ENCODE measurements around the gene PTPRD.
A peak's percentile ranks its signal among the peaks of the same experiment; 100 is the strongest.
"Not testable (repeated sequence)": the region's sequence is repeated elsewhere in the genome, so short reads cannot be mapped to it uniquely, and the experiment has no call there.

The PTPRD gene

GRCh38 chr9:9949368-9949767, 663.4 kb downstream of the PTPRD start:
- DNase-seq (ENCODE audit: low spot score), result no peak

GRCh38 chr9:9945966-9946365, 666.8 kb downstream of the PTPRD start:
- TF ChIP-seq, protein P1, sequence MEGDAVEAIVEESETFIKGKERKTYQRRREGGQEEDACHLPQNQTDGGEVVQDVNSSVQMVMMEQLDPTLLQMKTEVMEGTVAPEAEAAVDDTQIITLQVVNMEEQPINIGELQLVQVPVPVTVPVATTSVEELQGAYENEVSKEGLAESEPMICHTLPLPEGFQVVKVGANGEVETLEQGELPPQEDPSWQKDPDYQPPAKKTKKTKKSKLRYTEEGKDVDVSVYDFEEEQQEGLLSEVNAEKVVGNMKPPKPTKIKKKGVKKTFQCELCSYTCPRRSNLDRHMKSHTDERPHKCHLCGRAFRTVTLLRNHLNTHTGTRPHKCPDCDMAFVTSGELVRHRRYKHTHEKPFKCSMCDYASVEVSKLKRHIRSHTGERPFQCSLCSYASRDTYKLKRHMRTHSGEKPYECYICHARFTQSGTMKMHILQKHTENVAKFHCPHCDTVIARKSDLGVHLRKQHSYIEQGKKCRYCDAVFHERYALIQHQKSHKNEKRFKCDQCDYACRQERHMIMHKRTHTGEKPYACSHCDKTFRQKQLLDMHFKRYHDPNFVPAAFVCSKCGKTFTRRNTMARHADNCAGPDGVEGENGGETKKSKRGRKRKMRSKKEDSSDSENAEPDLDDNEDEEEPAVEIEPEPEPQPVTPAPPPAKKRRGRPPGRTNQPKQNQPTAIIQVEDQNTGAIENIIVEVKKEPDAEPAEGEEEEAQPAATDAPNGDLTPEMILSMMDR (IDR thresholded peaks at IDR 0.05; ENCODE audit: extremely low read depth, missing control alignments), result no peak
- no peak for DNase-seq (ENCODE audit: low spot score)

More at GRCh38 chr9:9949368-9949767, 663.4 kb downstream of the PTPRD start:
- TF ChIP-seq, protein P1 (IDR thresholded peaks at IDR 0.05; ENCODE audit: extremely low read depth, missing control alignments), result no peak

DNA sequence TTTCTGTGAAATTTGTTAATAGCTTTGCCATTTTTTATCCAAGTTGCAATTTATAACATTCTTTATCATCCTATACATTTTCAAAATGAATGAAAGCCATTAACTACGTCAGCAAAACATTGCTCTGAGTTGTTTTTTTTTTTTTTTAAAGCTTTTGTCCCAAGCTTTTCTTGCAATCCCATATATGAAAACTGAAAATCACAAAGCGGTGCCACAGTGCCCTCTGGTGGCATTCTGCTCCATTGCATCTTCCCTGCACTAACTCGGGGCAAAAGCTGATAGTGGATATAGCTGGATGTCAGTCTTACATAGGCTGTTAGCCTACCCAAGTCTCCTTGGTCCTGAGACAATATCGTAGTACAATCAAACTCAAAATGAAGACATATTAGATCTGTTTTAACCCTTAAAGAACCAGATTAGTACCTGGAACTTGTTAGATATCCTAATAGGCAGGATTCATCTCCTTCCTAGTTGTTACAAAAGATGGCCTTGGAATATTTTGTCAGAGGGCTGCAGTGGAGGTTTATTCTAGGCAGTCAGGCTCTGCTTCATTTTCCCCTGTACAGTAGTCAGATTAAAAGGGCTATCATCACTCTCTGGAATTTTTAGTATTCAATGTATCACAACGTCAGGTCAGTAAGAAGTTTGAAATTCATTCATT, 669.9 kb downstream of the PTPRD start:
- TF ChIP-seq, protein P1 (IDR thresholded peaks at IDR 0.05; ENCODE audit: extremely low read depth, missing control alignments), result peak; percentile 92
- DNase-seq (ENCODE audit: low spot score), result peak; percentile 51

GRCh38 chr9:9938432-9938831, 674.4 kb downstream of the PTPRD start:
- no peak for DNase-seq (ENCODE audit: low spot score)
- TF ChIP-seq, protein P1 (IDR thresholded peaks at IDR 0.05; ENCODE audit: extremely low read depth, missing control alignments), result no peak

DNA sequence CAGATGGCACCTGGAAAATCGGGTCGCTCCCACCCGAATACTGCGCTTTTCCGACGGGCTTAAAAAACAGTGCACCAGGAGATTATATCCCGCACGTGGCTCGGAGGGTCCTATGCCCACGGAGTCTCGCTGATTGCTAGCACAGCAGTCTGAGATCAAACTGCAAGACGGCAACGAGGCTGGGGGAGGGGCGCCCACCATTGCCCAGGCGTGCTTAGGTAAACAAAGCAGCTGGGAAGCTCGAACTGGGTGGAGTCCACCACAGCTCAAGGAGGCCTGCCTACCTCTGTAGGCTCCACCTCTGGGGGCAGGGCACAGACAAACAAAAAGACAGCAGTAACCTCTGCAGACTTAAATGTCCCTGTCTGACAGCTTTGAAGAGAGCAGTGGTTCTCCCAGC, 681.3 kb downstream of the PTPRD start:
- DNase-seq (ENCODE audit: low spot score), result not testable (repeated sequence)

- DNase-seq (ENCODE audit: low spot score), result no peak
- TF ChIP-seq, protein P1 (IDR thresholded peaks at IDR 0.05; ENCODE audit: extremely low read depth, missing control alignments), result no peak
Measured at GRCh38 chr9:9924376-9924775, 688.4 kb downstream of the PTPRD start.

DNA sequence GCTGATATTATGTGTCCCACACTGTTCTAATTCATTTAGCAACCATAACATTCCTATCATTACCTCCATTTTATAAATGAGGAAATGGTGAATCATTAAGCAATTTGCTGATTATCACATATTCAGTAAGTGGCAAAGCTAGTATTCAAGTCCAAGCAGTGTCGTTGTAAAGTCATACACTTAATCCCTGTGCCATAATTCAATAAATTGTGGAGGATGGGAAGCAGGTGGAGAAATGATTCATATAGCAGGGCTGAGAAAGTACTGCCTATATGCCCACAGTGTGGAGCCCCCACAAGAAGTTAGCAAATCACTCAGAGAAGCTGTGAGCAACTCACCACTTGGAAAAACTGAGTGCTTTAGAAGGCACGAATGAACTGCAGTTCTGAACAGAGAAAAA, 691.0 kb downstream of the PTPRD start:
- DNase-seq (ENCODE audit: low spot score), result no peak
- TF ChIP-seq, protein P1 (IDR thresholded peaks at IDR 0.05; ENCODE audit: extremely low read depth, missing control alignments), result no peak

GRCh38 chr9:9920425-9921060, 692.3 kb downstream of the PTPRD start:
- TF ChIP-seq, protein P1 (IDR thresholded peaks at IDR 0.05; ENCODE audit: extremely low read depth, missing control alignments), result no peak
- DNase-seq (ENCODE audit: low spot score), result no peak

Measured in GM20000 (cell line).